OCI-LY3 (cell line): ENCODE data around the gene SPDYE2.
"Not testable (repeated sequence)": the region's sequence is repeated elsewhere in the genome, so short reads cannot be mapped to it uniquely, and the experiment has no call there.

Source experiments
- EZH2phosphoT487 ChIP-seq: fragments of 200-600 bp; shearing (Covaris generic); IDR thresholded peaks from 2 replicates; pipeline ENCODE4 v1.6.1; 2018; ENCODE audit warnings: antibody characterized with exemption, mixed run types, low read depth
- TF ChIP-seq, protein P1 (sequence below): fragments of 200-600, 300-600 bp; sonication (generic); IDR thresholded peaks from 2 replicates; pipeline ENCODE4 v1.5.1; 2014; ENCODE audit warnings: antibody characterized with exemption, low read length, low read depth

DNA sequence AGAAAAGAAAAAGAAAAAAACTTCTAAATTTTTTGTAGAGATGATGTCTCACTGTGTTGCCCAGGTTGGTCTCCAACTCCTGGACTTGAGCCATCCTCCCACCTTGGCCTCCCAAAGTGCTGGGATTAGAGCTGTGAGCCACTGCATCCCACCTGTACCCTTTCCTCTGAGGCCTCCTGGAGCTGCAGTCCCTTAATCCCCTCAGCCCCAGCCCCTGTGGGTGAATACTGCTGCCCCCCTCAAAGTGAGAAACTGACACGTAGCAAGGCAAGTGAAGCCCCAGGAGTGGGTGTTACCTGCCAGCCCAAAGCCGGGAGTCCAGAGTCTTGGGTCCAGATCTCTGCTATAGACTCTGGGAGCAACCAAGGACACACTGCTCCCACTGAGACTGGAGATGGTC is 26.2 kb upstream of the SPDYE2 start:
- TF ChIP-seq, protein P1, sequence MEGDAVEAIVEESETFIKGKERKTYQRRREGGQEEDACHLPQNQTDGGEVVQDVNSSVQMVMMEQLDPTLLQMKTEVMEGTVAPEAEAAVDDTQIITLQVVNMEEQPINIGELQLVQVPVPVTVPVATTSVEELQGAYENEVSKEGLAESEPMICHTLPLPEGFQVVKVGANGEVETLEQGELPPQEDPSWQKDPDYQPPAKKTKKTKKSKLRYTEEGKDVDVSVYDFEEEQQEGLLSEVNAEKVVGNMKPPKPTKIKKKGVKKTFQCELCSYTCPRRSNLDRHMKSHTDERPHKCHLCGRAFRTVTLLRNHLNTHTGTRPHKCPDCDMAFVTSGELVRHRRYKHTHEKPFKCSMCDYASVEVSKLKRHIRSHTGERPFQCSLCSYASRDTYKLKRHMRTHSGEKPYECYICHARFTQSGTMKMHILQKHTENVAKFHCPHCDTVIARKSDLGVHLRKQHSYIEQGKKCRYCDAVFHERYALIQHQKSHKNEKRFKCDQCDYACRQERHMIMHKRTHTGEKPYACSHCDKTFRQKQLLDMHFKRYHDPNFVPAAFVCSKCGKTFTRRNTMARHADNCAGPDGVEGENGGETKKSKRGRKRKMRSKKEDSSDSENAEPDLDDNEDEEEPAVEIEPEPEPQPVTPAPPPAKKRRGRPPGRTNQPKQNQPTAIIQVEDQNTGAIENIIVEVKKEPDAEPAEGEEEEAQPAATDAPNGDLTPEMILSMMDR: not testable (repeated sequence)
- not testable (repeated sequence) for TF ChIP-seq EZH2phosphoT487
